GM18868 (cell line): ENCODE measurements around the gene TSSK3.
A peak's percentile ranks its signal among the peaks of the same experiment; 100 is the strongest.

Experiments
- ATAC-seq: cut with Tn5 transposase; IDR thresholded peaks from one replicate; pipeline ENCODE4 v1.9.1; 2021; ENCODE audit warnings: mild to moderate bottlenecking, moderate library complexity; ENCODE audit not compliant: unreplicated experiment

Gene TSSK3, protein sequence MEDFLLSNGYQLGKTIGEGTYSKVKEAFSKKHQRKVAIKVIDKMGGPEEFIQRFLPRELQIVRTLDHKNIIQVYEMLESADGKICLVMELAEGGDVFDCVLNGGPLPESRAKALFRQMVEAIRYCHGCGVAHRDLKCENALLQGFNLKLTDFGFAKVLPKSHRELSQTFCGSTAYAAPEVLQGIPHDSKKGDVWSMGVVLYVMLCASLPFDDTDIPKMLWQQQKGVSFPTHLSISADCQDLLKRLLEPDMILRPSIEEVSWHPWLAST

DNA sequence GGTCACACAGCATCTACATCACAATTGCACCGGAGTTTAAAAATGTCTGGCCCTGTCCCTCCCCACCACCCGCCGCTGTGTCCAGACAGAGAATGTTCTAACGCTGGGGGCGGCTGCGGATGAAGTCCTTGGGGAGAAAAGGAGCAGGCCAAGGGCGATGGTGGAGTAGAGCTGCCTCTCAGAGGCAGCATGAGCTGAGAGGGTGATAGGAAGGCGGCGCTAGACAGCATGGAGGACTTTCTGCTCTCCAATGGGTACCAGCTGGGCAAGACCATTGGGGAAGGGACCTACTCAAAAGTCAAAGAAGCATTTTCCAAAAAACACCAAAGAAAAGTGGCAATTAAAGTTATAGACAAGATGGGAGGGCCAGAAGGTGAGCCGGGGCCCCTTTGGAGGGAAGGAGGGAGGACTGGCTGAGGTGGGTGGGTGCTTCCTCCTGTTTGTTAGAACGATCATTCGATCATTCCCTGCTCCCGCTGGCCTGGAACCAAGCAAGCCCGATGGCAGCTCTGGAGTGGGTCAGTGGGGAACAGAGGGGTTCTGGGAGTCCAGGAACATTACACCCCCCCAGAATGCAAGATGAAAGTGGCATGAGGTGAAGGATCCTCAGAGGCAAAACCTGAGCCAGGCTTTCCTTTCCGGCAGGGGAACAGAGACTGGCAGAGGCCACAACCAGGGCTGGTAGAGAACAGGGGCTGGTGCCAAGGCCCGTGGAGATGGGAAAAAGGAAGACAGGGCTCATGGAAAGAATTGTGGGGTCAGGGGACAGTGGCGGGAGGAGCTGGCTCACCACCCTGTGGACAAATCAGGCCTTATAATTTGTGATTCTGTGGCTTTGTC is at the start of gene TSSK3, which contains the start of gene FAM229A:
Gene TSSK3 (plus strand): TSS at position 66 of the 840 bp plus-strand sequence. CDS start 163 bp downstream, at position 229.
Gene FAM229A (minus strand): TSS at position 12 of the 840 bp plus-strand sequence. CDS start 394 bp downstream, outside the sequence.
- no peak for ATAC-seq

DNA sequence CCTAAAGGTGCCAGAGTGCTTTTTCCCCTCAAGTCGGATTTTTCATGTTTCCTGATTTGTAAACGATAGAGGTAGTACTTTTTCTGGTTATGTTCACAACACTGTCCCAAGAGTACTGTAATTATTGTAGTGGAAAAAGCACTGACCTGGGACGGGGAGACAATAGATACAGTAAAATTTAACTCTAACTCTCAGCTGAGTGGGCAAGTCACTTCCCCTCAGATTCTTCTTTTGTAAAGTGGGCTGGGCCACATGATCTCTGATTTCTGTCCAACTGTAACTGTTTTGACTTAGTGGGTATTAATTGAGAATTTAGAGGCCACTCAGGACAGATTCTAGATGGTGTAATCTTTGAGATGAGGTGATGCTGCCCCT is 45.4 kb upstream of the TSSK3 start:
- no peak for ATAC-seq

DNA sequence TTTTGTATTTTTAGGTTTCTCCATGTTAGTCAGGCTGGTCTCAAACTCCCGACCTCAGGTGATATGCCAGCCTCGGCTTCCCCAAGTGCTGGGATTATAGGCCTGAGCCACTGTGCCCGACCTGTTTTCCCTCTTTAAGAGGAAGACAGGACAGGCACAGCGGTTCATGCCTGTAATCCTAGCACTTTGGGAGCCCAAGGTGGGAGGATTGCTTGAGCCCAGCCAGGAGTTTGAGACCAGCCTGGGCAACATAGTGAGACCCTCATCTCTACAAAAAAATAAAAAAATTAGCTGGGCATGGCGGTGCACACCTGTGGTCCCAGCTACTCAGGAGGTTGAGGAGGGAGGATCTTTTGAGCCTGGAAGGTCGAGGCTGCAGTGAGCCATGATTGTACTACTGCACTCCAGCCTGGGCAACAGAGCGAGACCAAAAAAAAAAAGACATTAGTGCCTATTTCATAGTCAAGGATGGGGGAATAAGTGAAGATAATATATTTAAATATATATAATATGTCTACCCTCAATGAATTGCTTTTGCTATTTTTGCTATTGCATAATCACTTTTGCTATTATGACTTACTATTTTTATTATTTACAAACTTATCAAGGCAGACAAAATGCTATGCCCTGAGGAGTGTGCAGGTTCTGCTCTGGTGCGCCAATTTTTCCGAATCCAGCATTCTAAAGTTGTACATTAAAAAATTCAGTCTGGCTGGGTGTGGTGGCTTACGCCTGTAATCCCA is 44.0 kb upstream of the TSSK3 start:
- ATAC-seq = no peak

DNA sequence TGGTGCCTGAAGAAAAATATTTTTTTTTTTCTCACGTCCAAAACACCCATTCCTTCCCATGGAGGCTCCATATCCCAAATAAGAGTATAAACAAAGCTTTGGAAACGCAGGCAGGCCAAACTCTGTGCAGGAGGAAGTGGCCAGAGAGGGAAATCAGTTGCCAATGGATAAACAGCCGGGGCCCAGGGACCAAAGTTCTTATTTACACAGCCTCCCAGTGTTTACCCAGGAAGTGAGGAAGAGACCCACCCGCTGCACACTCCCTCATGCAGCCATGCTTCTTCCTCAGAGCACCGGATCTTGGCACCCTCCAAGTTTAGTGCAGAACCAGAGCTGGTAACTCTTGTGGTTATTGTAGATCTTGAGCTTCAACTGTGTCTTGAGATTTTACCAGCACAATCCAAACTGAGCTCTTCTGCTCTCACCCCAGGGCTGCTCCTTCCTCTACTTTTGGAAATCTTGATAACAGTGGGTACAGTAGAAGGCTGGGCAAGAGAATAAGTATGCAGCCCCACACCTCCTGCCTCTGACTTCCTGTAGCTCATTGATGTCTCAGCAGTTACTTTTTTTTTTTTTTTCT is 40.5 kb upstream of the TSSK3 start:
- no peak for ATAC-seq

DNA sequence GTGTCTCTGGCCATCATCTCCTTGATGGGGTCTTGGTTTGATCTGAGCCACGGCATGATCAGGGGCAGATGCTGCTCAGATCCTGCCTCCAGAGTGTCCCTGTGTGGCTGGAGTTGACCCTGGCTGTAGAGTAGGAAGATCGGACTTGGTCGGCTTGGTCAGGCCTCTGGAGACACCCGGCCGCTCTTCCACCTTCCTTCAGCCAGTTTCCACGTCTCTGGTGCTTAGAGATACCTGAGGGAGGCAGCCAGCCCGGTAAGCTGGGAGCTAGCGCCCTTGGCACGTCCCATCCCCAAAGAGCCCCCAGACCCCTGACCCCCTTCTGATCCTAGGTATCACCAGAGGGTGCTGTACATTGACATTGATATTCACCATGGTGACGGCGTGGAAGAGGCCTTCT is 35.1 kb upstream of the TSSK3 start:
- no peak for ATAC-seq

DNA sequence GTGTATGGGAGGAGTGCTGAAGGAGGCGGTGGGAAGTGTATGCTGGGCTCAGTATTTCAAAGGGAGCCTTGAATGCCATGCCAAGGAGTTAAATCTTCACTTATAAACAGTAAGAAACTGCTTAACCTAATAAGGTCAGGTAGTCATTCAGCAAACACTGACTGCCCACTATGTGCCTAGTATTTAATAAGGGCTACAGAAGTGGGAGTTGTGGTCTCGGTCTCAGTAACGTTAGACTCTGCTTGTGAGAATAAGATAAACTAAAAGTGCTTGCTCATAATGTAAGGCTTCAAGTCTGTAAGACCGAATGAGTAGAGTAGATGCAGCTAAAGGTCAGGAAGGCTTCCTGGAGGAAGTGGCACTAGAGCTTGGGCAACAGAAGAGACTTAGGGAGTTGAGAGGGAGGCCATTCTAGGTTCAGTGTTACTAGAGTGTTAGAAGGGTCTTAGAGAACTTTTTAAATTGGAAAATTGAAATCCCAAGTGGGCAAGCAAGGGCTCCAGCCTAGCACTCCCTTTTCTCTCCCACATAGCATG is 32.3 kb upstream of the TSSK3 start:
- ATAC-seq = no peak

DNA sequence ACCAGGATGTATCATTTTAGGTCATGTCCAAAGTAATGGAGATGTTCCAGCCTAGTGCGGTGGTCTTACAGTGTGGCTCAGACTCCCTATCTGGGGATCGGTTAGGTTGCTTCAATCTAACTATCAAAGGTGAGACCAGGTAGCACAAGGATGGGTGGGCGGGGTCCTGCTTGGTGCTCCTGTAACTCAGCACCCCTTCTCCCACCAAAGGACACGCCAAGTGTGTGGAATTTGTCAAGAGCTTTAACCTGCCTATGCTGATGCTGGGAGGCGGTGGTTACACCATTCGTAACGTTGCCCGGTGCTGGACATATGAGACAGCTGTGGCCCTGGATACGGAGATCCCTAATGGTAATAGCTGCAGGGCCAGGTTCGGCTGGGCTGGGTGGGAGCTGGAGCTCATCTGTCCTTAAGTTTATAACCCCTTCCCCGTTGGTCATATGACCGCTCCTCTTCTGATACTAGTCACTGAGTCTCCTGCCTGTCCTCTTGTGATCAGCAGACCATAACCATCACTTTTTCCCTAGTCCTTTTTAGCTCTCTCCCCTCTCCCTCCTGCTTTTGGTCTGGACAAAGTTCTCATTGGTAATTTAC is 31.7 kb upstream of the TSSK3 start:
- no peak for ATAC-seq

DNA sequence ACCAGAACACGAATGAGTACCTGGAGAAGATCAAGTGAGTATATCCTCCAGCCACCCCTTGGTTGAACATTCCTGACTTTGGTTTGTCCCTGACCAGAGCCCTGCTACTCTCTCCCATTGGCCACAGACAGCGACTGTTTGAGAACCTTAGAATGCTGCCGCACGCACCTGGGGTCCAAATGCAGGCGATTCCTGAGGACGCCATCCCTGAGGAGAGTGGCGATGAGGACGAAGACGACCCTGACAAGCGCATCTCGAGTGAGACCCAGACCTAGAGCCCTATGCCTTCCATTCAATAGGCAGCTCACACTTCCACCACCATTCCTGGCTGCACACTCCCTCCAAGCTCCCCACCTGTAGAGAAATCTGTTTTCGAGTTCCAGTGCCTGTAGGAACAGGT is 30.8 kb upstream of the TSSK3 start:
- ATAC-seq = no peak

DNA sequence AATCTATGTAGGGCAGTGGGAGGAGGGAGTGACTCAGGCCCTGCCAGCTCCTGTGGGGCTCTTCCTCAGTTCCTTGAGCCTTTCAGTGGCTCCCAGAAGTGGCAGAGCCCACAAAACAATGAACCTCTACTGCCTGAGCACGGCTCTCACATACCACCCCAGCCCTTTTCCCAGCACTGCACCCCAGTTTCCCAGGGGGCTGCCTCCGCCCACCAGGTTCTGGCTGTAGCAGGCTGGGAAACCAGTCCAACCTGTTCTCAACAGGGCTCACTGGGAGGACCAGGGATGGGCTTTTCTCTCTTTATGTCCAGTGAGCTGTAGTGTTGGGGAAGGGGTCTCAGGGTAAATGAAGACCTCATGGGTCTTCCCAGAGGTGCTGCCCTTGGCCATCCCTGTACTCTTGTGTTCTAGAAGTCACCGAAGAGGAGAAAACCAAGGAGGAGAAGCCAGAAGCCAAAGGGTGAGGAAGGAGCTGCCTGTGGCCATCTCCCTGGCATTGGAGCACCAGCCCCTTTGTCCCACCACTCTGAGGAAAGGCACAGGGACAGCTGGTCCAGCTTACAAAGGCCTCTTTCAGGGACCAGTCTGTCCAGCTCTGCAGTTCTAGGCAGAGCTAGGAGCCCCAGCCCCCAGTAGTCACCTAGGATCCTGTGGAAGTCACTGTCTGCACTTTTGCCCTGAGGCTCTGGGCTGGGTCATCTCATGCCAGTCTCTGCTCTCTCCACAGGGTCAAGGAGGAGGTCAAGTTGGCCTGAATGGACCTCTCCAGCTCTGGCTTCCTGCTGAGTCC is 29.9 kb upstream of the TSSK3 start:
- no peak for ATAC-seq

DNA sequence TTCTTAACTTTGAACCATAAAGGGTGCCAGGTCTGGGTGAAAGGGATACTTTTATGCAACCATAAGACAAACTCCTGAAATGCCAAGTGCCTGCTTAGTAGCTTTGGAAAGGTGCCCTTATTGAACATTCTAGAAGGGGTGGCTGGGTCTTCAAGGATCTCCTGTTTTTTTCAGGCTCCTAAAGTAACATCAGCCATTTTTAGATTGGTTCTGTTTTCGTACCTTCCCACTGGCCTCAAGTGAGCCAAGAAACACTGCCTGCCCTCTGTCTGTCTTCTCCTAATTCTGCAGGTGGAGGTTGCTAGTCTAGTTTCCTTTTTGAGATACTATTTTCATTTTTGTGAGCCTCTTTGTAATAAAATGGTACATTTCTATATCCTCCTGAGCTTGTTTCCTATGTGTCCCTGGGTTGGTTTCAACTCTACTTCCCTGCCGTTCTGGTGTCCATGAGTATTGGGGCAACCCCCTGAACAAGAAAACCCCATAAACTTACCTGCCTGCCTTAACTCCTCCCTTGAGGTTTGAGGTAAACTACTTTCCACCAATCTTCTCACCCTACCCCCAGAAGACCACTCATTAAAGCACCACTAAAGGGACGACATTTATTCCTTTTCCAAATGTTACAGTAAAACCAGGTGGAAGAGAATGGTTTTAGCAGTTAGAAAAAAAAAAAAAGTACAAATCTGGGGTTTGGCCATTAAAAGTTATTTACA is 28.9 kb upstream of the TSSK3 start:
- no peak for ATAC-seq

DNA sequence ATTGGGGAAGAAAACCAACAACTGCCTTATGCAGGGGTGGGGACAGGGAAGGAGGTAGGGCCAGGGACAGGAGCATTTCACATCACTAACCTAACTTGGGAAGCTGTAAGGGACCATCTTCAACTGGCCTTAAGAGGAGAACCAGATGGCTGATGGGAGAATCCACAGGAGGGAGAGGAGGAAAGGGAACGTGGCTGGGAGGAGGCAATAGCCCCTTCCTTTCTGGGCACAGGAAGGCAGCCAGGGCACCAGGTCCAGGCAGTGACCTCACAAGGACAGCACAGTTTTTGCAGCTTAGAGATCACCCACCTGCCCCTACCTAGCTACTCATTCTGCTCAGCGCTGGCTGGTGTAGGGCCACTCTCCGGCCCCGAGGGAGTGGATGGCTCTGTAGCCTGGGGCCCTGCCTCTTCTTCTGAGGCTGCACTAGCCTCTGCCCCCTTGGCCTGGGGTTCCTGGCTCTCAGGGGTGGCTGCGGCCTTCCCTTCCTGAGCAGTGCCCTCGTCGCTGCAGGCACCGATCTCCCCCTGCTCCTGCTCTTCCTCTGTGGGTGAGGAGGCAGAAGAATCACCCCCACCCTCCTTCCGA is 28.0 kb upstream of the TSSK3 start:
- ATAC-seq = no peak

DNA sequence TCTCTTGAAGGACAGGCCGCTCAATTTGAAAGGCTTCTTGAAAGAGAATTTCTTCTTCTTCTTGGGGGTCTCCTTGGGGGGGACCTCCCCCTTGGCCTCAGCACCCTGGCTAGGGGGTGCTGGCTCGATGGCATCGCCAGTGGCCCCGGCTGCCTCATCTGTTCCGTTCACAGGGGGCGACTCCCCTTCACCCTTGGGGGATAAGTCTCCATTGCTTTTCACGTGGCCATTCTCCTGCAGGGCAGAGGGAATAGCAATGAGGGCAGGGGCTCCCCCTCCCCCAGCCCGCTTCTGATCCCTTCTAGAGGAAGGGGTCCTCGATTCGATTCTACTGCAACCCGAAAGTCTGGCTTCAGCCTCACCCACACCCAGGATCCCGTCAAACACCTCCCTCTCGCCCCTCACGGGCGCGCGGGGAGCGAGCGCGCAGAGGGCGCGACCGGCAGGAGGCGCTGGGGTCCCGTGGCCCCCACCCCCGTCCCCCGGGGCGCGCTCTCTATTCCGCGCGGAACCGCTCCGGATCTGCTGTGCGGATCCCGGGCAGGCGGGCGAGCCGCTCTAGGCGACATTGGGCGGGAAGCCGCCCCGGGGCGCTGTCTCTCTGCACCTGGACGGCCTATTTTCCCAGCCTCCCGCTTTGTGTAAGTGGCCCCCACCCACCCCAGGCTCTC is 27.3 kb upstream of the TSSK3 start:
- ATAC-seq = no peak

DNA sequence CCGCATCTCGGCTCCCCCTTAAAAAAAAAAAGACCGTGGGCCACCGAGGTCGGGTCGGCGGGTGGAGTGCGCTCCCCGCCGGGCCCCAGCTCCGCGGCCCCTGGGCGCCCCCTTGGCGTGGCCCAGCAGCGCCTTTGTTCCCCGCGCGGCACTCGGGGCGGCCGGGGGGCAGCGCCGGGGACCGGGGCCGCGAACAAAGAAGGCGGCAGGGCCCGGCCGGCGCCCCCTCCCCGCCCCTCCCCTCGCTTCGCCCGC is 26.9 kb upstream of the TSSK3 start:
- no peak for ATAC-seq

DNA sequence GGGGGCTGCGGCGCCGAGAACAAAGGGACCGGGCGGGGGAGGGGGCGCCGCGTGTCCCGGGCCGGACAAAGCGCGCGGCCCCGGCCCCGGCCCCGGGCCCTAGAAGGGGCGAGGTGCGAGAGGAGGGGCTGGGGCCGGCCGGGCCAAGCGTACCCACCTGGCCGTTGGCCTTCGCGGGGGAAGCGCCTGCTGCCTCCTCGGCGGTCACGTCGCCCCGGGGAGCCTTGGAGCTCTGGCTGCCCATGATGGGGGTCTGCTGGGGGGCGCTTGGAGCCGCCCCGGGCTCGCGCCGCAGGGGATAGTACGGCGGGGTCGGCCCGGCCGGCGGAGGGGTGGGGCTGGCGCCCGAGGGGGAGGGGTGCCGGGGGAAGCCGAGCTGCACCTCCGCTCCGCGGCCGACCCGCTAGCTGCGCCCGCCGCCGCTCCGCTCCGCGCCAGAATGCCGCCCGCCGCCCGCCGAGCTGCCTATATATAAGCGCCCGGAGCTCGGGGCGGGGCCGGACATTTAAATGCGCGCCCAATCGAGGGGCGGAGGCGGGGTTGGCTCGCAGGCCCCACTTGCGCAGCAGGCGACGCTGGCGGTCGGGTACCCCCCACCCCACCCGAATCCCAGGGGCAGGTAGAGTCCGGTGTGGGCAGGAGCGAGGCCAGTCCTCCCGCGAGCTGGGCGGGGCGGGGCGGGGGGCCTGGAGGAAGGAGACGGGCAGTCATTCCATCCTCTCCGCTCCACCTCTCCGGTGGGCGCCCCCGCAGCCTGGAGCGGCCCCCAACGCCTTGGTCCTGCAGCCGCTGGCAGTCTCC is 26.3 kb upstream of the TSSK3 start, which contains the start of gene MARCKSL1:
Gene MARCKSL1 (minus strand): TSS at position 444 of the 801 bp plus-strand sequence. CDS start 200 bp downstream, at position 244.
- peak; percentile 35 for ATAC-seq

DNA sequence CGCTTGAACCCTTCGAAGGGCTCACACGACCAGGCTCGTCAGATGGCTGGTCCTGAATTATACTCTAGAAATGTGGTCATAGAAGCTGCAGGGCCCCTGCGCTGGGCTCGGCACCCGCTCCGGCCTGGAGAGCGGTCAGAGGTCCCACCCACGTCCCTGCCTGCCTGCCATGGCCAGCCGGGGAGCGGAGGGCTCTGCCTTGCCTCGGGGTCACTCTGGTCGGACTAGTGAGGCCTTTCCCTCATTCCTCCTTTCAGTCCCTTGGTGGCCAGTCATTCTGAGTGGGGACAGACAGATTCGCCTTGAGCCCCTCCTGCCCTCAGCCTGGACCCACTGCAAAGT is 25.8 kb upstream of the TSSK3 start:
- ATAC-seq = no peak

DNA sequence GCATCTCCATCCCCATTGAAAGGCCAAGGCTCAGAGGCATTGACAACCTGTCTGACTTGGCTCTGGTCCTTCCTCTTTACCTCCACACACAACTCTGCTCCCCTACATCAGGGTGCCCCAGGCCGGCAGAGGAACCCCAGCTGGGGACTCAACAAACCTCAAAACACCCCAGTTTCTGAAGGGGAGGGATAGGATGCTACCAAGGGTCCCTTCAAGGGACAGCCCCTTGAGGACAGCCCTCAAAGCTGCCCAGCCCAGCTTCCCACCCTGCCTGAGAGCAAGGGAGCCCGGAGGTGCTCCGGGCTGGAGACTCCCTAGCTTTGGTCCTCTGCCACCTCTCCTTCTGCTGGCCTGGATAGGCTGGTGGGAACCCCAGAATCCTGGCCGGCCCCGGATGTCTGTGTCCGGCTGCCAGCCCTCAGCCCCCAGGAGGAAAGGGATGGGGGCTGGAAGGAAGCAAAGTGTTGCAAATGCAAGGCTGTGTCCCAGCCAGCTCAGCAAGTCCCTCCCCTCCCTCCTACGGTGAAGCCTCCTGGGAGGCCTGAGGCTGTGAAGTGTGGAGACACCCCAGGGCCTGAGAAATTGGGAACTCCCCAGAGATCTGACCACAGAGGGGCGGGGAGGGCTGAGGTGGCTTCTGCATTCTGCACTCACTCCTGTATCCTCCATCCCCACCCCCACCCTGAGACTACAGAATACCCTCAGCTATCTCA is 25.2 kb upstream of the TSSK3 start:
- peak; percentile 36 for ATAC-seq
